SH-SY5Y (cell line): ENCODE data around the gene PCDH9.

Experiments
- GATA2 ChIP-seq: IDR thresholded peaks from 2 replicates; pipeline ENCODE4 v1.6.1; 2011; ENCODE audit warnings: mild to moderate bottlenecking, low read depth, low read length
- GATA3 ChIP-seq: IDR thresholded peaks from 2 replicates; pipeline ENCODE4 v1.6.1; 2011; ENCODE audit warnings: low read depth, mild to moderate bottlenecking, low read length, moderate library complexity

Gene PCDH9

DNA sequence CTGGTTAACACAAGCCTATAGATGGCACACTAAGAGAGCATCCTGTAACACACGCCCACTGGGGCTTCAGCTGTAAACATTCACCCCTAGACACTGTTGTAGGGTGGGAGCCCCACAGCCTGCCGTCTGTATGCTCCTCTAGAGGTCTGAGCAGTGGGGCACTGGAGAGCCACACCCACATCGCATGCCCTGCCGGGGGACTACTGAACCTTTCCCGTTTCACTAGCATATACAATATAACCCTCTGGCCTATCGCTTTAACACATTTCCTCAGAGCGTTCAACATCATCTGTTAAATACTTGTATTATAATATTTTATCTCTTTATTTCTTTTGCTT, 73.4 kb downstream of the PCDH9 start:
- TF ChIP-seq GATA3 (no peak), GATA2 (no peak)

- no peak for TF ChIP-seq GATA2
- no peak for TF ChIP-seq GATA3
These were observed 74.0 kb downstream of the PCDH9 start for GRCh38 chr13:67155898-67156722.

DNA sequence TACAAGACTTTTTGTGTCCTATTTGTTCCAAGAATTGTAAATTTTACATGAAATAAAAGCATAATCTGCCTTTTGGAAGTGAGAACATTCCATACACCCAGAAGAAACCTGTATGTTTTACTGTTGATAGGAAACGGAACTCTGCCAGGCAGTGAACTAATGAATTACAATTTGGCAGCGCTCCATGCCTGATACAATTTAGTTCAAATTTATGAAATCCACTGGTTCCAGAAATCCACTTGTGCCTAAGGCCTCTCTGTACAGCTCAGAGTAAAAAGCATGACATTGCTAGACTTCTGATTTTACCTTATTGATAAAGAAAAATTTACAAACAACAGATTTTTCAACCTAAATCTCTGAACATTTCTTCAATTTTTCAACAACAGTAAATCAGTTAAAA, 78.1 kb downstream of the PCDH9 start:
- TF ChIP-seq GATA3 (no peak), GATA2 (no peak)

- no peak for TF ChIP-seq GATA2
- no peak for TF ChIP-seq GATA3
These were observed 78.5 kb downstream of the PCDH9 start for GRCh38 chr13:67151652-67152051.

GRCh38 chr13:67150608-67151007, 79.5 kb downstream of the PCDH9 start:
- TF ChIP-seq GATA3 (no peak), GATA2 (no peak)

DNA sequence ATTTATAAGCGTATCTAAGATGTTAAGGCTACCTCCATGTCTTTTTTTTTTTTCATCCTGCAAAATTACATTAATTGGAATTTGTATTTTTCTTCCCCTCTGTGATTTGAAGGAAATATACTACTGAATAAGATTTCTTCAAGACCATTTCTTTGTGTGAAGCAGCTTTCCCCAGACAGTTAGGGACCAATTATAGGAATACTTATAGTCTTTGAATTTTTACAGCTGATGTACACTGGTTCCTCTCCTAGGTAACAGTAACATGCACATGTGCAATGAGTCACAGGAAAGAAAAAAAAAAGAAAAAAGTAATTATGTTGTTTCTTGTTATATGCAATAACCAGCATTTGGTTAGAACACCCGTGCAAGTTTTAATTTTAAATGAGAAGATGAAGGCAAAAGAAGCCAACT, 82.0 kb downstream of the PCDH9 start:
- TF ChIP-seq GATA3 (no peak), GATA2 (no peak)

DNA sequence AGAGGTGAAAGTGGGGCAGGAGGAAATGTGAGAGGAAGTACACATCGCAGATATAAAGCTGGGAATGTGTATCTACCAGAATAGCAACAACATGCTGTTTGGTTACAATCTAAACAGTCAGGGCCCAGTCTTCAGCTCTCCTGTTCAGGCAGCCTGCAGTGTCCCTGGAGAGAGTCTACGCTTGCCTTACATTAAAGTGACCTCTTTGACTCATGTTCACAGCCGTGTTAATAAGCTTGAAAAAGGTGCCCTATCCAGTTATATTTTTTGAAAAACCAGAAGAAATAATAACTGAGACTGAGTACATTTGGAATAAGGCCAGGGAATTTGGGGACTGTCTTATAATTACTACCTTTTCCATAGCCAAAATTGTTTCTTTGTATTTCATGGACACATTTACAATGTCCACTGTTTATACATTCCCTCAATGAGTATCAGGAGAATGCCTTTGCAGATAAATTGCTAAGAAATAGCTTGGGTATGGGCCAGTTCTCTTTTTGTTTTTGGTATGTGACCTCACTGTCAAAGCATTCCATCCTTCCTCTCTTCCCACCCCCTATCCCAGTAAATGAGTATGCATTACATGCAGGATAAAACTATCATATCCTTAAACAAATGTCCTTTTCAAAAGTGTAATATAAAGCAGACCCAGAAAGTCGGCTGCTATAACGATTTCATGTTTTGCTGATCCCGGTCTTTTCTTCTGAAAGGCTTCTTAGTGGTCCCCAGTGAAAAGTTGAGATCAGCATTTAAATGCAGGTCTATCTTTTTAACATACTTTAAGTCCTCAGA, 82.6 kb downstream of the PCDH9 start:
- TF ChIP-seq GATA3 (no peak), GATA2 (no peak)

GRCh38 chr13:67146523-67147130, 83.5 kb downstream of the PCDH9 start:
- no peak for TF ChIP-seq GATA3
- no peak for TF ChIP-seq GATA2

- TF ChIP-seq GATA2 (no peak), GATA3 (no peak)
These were observed 84.2 kb downstream of the PCDH9 start for GRCh38 chr13:67145950-67146349.

DNA sequence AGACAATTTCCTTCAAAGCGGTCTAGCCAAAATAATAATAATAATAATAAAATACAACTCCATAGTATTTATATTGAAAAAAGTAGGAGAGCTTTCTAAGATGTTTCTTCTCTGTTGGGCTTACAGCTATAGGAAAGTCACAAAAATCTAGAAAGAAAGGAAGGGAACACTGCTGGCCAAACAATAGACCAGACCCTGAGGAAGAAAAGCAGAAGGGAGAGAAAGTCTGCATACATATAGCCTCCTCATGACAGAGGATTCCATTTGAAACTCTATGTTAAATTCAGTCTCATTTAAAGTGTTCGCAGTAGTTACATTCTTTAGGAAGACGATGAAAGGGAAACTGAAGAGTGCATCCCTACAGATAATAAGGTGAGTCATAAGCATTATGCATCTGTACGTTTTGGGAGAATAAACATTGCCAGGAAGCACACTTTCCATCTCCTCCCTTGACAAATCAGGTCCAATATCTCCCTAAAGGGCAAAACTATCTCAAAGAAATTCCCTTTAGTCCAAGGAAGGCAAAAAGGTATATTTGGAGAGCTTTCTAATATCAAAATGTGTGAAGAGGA, 86.5 kb downstream of the PCDH9 start:
- TF ChIP-seq GATA3 (no peak), GATA2 (no peak)

- TF ChIP-seq GATA2: no peak
- TF ChIP-seq GATA3: no peak
These were observed 90.1 kb downstream of the PCDH9 start for GRCh38 chr13:67140006-67140405.

DNA sequence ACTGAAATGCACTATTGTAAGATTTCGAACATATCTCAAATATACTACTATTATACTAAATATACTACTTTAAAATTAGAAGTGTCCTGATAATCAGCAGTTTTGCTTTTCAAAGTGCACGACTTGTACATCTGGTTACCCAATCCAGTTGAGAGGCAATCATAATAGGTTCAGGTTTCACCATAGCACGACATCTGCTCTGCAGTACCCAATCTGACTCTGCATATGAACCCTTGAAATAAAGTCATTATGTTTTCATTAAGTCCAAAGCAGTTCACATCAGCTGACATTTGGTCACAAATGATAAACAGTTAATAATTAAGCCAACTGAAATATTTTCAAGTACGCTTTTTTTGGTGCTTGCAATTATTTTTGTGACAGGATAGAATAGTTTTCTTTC, 90.6 kb downstream of the PCDH9 start:
- TF ChIP-seq GATA2: no peak
- no peak for TF ChIP-seq GATA3

- TF ChIP-seq GATA2 (no peak), GATA3 (no peak)
These were observed 91.2 kb downstream of the PCDH9 start for GRCh38 chr13:67138970-67139369.

- no peak for TF ChIP-seq GATA3
These were observed 92.9 kb downstream of the PCDH9 start for GRCh38 chr13:67137044-67137735.
